Left lung (tissue), 10 donors: ENCODE results near the gene LAG3. TPM values are rescaled to one million over a fixed set of nuclear protein-coding genes. Genes with fewer than 3 reads are reported as not detected.

ENCODE experiments used
- ATAC-seq: fragments of 200-7000 bp; cut with Tn5 transposase; one replicate; pipeline ENCODE4 v1.9.1; 2020; ENCODE audit warnings: moderate library complexity
- DNase-seq, 4 donors: peaks; one replicate each; pipeline ENCODE4 v3.0.0-alpha.2; 2013 to 2020
- H3K27ac ChIP-seq, 2 donors: fragments of 200-600 bp; sonication (generic) in 1 of 2; one replicate each; pipeline versions ENCODE4 v1.5.0 to v1.8.0; 2020 to 2021
- H3K27me3 ChIP-seq, 2 donors: fragments of 200-600 bp; sonication (generic) in 1 of 2; one replicate each; pipeline versions ENCODE4 v1.5.0 to v1.8.0; 2020 to 2021
- H3K36me3 ChIP-seq, 2 donors: fragments of 200-600 bp; sonication (generic) in 1 of 2; one replicate each; pipeline versions ENCODE4 v1.5.0 to v1.8.0; 2020 to 2021
- H3K4me1 ChIP-seq, 2 donors: fragments of 200-600 bp; one replicate each; pipeline ENCODE4 v1.8.0; 2021
- H3K4me3 ChIP-seq, 2 donors: fragments of 200-600 bp; sonication (generic) in 1 of 2; one replicate each; pipeline versions ENCODE4 v1.5.0 to v1.8.0; 2020 to 2021; ENCODE audit warnings: mild to moderate bottlenecking in 1 of 2
- H3K9me3 ChIP-seq, 2 donors: fragments of 200-600 bp; sonication (generic) in 1 of 2; one replicate each; pipeline versions ENCODE4 v1.5.0 to v1.8.0; 2020 to 2021
- intact Hi-C, 2 donors: fragments of 100-400 bp; cut with DNase I; formaldehyde crosslinking; loops; one replicate each; pipeline versions ENCODE4 v1.11.2 to v1.14.2; 2022
- polyA plus RNA-seq, 6 donors: library from polyadenylated mRNA; unstranded; fragments of 120-200 nt; gene quantifications; one replicate each; pipeline ENCODE4 v1.2.1, GENCODE V29; 2013; ENCODE audit not compliant: insufficient read length in 6 of 6
- total RNA-seq, 2 donors: library from RNA; stranded (reverse); fragmentation: NEBNext Ultra II Directional; extraction: Animal tissue kit (Norgen Biotek cat#: 25700); gene quantifications; one replicate each; pipeline ENCODE4 v1.2.1, GENCODE V29; 2021
- TF ChIP-seq, protein P1 (sequence below), 2 donors: fragments of 200-600 bp; sonication (generic) in 1 of 2; IDR thresholded peaks; one replicate each; pipeline versions ENCODE4 v1.5.0 to v1.8.0; 2021; ENCODE audit warnings: antibody characterized with exemption in 2 of 2
- donor health status: DM: no; HTN: yes; CAD: no.
- donor health status: DM: no; HTN: no; CAD: no.

The LAG3 gene
- total and polyA plus RNA-seq, 8 donors = 0.79 to 3.0 (median 1.7) TPM

DNA sequence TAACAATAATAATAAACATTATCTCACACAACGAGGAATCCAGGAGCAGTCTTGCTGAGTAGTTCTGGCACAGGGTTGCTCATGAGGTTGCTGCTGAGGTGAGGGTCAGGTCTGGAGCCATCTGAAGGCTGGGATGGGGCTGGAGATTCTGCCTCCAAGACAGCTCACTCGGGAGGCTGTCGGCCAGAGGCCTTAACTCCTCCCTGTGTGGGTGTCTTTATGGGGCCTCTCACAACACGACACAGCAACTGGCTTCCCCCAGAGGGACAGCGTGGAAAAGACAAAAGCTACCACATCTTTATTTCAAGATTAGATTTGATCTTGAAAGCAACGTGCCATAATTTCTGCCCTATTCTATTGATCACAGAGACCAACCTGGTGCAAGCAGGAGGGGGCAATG lies 9.8 kb downstream of the LAG3 start:
- ATAC-seq (no peak), DNase-seq (no peak)
- TF ChIP-seq, protein P1, sequence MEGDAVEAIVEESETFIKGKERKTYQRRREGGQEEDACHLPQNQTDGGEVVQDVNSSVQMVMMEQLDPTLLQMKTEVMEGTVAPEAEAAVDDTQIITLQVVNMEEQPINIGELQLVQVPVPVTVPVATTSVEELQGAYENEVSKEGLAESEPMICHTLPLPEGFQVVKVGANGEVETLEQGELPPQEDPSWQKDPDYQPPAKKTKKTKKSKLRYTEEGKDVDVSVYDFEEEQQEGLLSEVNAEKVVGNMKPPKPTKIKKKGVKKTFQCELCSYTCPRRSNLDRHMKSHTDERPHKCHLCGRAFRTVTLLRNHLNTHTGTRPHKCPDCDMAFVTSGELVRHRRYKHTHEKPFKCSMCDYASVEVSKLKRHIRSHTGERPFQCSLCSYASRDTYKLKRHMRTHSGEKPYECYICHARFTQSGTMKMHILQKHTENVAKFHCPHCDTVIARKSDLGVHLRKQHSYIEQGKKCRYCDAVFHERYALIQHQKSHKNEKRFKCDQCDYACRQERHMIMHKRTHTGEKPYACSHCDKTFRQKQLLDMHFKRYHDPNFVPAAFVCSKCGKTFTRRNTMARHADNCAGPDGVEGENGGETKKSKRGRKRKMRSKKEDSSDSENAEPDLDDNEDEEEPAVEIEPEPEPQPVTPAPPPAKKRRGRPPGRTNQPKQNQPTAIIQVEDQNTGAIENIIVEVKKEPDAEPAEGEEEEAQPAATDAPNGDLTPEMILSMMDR (IDR thresholded peaks at IDR 0.05) = no peak
- no peak overlapping the region for H3K27ac ChIP-seq
- H3K9me3 ChIP-seq = no peaks in the 10 kb centered on the region
- no peak overlapping the region for H3K4me3 ChIP-seq
- no peaks in the 10 kb centered on the region for H3K36me3 ChIP-seq
- intact Hi-C loops = no loop called here
- H3K4me1 ChIP-seq = peaks cover 4 to 45% of the 10 kb centered on the region in 2 donors
- H3K27me3 ChIP-seq = peaks cover 0 to 7% of the 10 kb centered on the region in 2 donors

DNA sequence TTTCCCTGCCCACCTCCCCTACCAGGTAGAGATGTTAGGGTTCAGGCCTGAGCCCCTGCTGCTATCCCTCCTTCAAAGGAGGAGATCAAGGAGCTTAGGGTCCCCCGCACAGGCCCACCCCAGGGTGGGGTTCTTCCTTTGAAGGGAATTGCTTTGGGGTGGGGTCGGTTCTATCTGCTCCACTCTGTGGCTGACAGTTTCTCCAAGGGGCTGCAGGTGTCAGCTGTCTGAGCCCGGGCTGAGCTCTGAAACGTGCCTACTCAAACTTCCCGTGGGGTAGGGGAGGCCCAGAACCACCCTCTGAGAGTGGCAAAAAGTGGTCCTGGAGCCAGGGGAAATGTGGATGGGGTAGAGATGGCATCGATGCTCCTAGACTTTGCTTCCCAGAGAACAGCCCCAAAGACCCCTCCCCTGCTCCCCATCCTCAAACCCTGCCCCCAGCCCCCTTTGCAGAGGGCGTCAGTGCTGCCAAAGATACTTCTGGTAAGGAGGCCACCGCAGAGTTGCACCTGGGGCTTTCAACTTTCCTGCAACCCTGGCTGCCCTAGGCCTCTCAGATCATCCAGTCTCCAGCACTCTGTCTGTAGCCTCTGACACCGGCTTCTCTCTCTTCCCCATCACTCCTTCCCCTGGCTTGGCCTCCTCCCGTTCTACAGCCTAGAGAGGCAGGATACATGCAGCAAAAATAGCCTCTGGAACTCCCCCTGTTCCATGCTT lies 10.7 kb downstream of the LAG3 start:
- intact Hi-C loops = no loop called here
- H3K4me3 ChIP-seq = no peak overlapping the region
- DNase-seq = no peak
- TF ChIP-seq, protein P1 (IDR thresholded peaks at IDR 0.05) = no peak
- no peak overlapping the region for H3K27ac ChIP-seq
- peaks cover 0 to 3% of the 10 kb centered on the region in 2 donors for H3K27me3 ChIP-seq
- H3K4me1 ChIP-seq = peaks cover 4 to 50% of the 10 kb centered on the region in 2 donors
- H3K9me3 ChIP-seq = no peaks in the 10 kb centered on the region
- ATAC-seq = no peak
- no peaks in the 10 kb centered on the region for H3K36me3 ChIP-seq

DNA sequence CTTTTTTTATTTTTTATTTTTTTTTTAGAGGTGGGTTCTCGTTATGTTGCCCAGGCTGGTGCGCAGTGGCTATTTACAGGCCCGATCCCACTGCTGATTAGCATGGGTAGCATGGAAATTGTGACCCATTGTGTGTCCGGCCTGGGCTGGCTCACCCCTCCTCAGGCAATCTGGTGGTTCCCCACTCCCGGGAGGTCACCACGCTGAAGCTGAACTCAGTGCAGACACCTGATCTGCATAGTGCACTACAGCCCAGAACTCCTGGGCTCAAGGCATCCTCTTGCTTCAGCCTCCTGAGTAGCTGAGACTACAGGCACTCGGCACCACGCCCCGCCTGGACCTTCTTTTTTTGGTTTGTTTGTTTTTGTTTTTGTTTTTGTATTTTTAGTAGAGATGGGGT lies 11.5 kb downstream of the LAG3 start:
- Histone ChIP-seq H3K4me1 (peaks cover 3 to 46% of the 10 kb centered on the region in 2 donors), H3K36me3 (no peaks in the 10 kb centered on the region), H3K27ac (no peak overlapping the region), H3K4me3 (no peak overlapping the region), H3K9me3 (no peaks in the 10 kb centered on the region), H3K27me3 (no peaks in the 10 kb centered on the region)
- DNase-seq = no peak
- intact Hi-C loops = no loop called here
- ATAC-seq = no peak
- TF ChIP-seq, protein P1 (IDR thresholded peaks at IDR 0.05) = no peak

DNA sequence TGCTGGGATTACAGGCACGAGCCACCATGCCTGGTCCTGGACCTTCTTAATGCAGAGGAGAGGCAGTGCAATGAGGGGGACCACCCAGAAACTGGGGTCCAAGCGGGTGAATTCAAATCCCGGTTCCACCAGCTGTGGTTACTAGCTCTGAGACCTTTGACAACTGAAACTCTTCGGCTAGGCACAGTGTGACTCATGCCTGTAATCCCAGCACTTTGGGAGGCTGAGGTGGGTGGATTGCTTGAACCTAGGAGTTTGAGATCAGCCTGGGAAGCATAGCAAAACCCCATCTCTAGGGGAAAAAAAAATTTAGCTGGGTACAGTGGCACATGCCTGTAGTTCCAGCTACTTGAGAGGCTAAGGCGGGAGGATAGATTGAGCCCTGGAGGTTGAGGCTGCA lies 12.0 kb downstream of the LAG3 start:
- TF ChIP-seq, protein P1 (IDR thresholded peaks at IDR 0.05) = no peak
- no peaks in the 10 kb centered on the region for H3K27me3 ChIP-seq
- DNase-seq (no peak), ATAC-seq (no peak)
- H3K36me3 ChIP-seq = no peaks in the 10 kb centered on the region
- peak overlapping the region in 1 of 2 donors; percentile 53 for H3K27ac ChIP-seq
- intact Hi-C loops = no loop called here
- peaks cover 7 to 46% of the 10 kb centered on the region in 2 donors for H3K4me1 ChIP-seq
- no peaks in the 10 kb centered on the region for H3K9me3 ChIP-seq
- H3K4me3 ChIP-seq = no peak overlapping the region

DNA sequence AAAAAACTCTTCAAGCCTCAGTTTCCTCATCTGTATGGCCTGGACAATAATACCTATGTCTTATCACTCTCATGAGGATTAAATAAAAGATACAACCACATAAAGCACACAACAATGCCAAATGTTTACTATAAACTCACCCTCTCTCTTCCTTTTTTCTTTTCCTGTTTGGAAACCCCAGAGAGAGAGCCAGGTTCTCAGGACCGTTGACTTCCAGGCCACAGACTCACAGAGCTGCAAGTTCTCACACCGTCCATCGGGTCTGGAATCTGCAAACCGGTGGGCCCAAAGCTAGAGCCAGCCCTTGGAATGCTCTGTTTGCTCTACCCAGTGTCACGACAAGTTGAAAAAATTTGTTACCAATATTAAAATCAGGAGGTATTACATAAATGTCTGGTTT lies 12.4 kb downstream of the LAG3 start:
- ATAC-seq (no peak), DNase-seq (no peak)
- no peaks in the 10 kb centered on the region for H3K36me3 ChIP-seq
- peaks cover 7 to 50% of the 10 kb centered on the region in 2 donors for H3K4me1 ChIP-seq
- no peaks in the 10 kb centered on the region for H3K9me3 ChIP-seq
- H3K27me3 ChIP-seq = no peaks in the 10 kb centered on the region
- intact Hi-C loops = no loop called here
- no peak overlapping the region for H3K4me3 ChIP-seq
- TF ChIP-seq, protein P1 (IDR thresholded peaks at IDR 0.05) = no peak
- H3K27ac ChIP-seq = peak overlapping the region in 1 of 2 donors; percentile 53
